Left lung (tissue), 10 donors: Measurements from ENCODE around the gene DDX39A. TPM values are rescaled to one million over a fixed set of nuclear protein-coding genes. Genes with fewer than 3 reads are reported as not detected.
"Not testable (repeated sequence)": the region's sequence is repeated elsewhere in the genome, so short reads cannot be mapped to it uniquely, and the experiment has no call there.

Source experiments
- ATAC-seq: fragments of 200-7000 bp; cut with Tn5 transposase; one replicate; pipeline ENCODE4 v1.9.1; 2020; ENCODE audit warnings: moderate library complexity
- DNase-seq, 4 donors: peaks; one replicate each; pipeline ENCODE4 v3.0.0-alpha.2; 2013 to 2020
- H3K27ac ChIP-seq, 2 donors: fragments of 200-600 bp; sonication (generic) in 1 of 2; one replicate each; pipeline versions ENCODE4 v1.5.0 to v1.8.0; 2020 to 2021
- H3K27me3 ChIP-seq, 2 donors: fragments of 200-600 bp; sonication (generic) in 1 of 2; one replicate each; pipeline versions ENCODE4 v1.5.0 to v1.8.0; 2020 to 2021
- H3K36me3 ChIP-seq, 2 donors: fragments of 200-600 bp; sonication (generic) in 1 of 2; one replicate each; pipeline versions ENCODE4 v1.5.0 to v1.8.0; 2020 to 2021
- H3K4me1 ChIP-seq, 2 donors: fragments of 200-600 bp; one replicate each; pipeline ENCODE4 v1.8.0; 2021
- H3K4me3 ChIP-seq, 2 donors: fragments of 200-600 bp; sonication (generic) in 1 of 2; one replicate each; pipeline versions ENCODE4 v1.5.0 to v1.8.0; 2020 to 2021; ENCODE audit warnings: mild to moderate bottlenecking in 1 of 2
- H3K9me3 ChIP-seq, 2 donors: fragments of 200-600 bp; sonication (generic) in 1 of 2; one replicate each; pipeline versions ENCODE4 v1.5.0 to v1.8.0; 2020 to 2021
- intact Hi-C, 2 donors: fragments of 100-400 bp; cut with DNase I; formaldehyde crosslinking; loops; one replicate each; pipeline versions ENCODE4 v1.11.2 to v1.14.2; 2022
- polyA plus RNA-seq, 6 donors: library from polyadenylated mRNA; unstranded; fragments of 120-200 nt; gene quantifications; one replicate each; pipeline ENCODE4 v1.2.1, GENCODE V29; 2013; ENCODE audit not compliant: insufficient read length in 6 of 6
- total RNA-seq, 2 donors: library from RNA; stranded (reverse); fragmentation: NEBNext Ultra II Directional; extraction: Animal tissue kit (Norgen Biotek cat#: 25700); gene quantifications; one replicate each; pipeline ENCODE4 v1.2.1, GENCODE V29; 2021
- TF ChIP-seq, protein P1 (sequence below), 2 donors: fragments of 200-600 bp; sonication (generic) in 1 of 2; IDR thresholded peaks; one replicate each; pipeline versions ENCODE4 v1.5.0 to v1.8.0; 2021; ENCODE audit warnings: antibody characterized with exemption in 2 of 2
- donor health status: DM: no; HTN: yes; CAD: no.
- donor health status: DM: no; HTN: no; CAD: no.

Gene DDX39A
- total and polyA plus RNA-seq, 8 donors: 42.5 to 90.1 (median 49.9) TPM

DNA sequence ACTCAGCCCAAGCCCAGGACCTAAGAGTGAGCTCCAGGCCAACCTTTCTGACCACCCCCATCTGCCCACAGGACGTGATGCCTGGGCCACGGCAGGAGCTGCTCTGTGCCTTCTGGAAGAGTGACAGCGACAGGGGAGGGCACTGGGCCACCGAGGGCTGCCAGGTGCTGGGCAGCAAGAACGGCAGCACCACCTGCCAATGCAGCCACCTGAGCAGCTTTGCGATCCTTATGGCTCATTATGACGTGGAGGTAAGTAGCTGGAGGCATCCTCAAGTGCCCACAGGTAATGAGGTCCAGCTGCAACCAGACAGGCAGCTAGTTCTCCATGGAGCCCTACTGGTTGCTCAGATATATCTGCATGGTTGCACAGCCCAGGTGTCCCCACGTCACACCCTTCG lies 14.8 kb downstream of the DDX39A start:
- no peaks in the 10 kb centered on the region for H3K27me3 ChIP-seq
- DNase-seq (no peak), ATAC-seq (no peak)
- H3K9me3 ChIP-seq: no peaks in the 10 kb centered on the region
- no peak overlapping the region for H3K4me3 ChIP-seq
- peaks cover 5 to 39% of the 10 kb centered on the region in 2 donors for H3K4me1 ChIP-seq
- intact Hi-C loops: no loop called here
- TF ChIP-seq, protein P1, sequence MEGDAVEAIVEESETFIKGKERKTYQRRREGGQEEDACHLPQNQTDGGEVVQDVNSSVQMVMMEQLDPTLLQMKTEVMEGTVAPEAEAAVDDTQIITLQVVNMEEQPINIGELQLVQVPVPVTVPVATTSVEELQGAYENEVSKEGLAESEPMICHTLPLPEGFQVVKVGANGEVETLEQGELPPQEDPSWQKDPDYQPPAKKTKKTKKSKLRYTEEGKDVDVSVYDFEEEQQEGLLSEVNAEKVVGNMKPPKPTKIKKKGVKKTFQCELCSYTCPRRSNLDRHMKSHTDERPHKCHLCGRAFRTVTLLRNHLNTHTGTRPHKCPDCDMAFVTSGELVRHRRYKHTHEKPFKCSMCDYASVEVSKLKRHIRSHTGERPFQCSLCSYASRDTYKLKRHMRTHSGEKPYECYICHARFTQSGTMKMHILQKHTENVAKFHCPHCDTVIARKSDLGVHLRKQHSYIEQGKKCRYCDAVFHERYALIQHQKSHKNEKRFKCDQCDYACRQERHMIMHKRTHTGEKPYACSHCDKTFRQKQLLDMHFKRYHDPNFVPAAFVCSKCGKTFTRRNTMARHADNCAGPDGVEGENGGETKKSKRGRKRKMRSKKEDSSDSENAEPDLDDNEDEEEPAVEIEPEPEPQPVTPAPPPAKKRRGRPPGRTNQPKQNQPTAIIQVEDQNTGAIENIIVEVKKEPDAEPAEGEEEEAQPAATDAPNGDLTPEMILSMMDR (IDR thresholded peaks at IDR 0.05): no peak
- no peak overlapping the region for H3K27ac ChIP-seq
- peaks cover 0 to 100% of the 10 kb centered on the region in 2 donors for H3K36me3 ChIP-seq

DNA sequence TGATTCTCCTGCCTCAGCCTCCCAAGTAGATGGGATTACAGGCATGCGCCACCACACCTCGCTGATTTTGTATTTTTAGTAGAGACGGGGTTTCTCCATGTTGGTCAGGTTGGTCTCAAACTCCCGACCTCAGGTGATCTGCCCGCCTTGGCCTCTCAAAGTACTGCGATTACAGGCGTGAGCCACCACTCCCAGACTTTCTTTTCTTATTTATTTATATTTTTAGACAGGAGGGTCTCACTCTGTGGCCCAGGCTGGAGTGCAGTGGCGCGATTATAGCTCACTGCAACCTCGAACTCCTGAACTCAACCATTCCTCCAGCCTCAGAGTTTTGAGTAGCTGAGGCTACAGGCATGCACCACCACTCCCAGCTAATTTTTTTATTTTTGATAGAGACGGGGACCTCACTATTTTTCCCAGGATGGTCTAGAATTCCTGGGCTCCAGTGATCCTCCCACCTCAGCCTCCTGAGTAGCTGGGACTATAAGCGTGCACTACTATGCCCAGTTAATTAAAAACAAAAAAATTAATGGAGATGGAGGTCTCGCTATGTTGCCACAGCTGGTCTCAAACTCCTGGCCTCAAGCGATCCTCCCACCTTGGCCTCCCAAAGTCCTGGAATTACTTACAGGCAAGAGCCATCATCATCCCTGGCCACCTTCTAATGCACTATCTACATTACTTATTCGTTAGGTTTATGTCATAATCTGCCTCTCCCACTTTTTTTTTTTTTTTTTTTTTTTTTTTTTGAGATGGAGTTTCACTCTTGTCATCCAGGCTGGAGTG lies 15.8 kb downstream of the DDX39A start:
- ATAC-seq, DNase-seq, intact Hi-C loops, H3K27ac ChIP-seq, H3K4me3 ChIP-seq, H3K9me3 ChIP-seq, H3K27me3 ChIP-seq: not testable (repeated sequence)
- Histone ChIP-seq H3K4me1 (peaks cover 5 to 31% of the 10 kb centered on the region in 2 donors), H3K36me3 (peaks cover 0 to 100% of the 10 kb centered on the region in 2 donors)

DNA sequence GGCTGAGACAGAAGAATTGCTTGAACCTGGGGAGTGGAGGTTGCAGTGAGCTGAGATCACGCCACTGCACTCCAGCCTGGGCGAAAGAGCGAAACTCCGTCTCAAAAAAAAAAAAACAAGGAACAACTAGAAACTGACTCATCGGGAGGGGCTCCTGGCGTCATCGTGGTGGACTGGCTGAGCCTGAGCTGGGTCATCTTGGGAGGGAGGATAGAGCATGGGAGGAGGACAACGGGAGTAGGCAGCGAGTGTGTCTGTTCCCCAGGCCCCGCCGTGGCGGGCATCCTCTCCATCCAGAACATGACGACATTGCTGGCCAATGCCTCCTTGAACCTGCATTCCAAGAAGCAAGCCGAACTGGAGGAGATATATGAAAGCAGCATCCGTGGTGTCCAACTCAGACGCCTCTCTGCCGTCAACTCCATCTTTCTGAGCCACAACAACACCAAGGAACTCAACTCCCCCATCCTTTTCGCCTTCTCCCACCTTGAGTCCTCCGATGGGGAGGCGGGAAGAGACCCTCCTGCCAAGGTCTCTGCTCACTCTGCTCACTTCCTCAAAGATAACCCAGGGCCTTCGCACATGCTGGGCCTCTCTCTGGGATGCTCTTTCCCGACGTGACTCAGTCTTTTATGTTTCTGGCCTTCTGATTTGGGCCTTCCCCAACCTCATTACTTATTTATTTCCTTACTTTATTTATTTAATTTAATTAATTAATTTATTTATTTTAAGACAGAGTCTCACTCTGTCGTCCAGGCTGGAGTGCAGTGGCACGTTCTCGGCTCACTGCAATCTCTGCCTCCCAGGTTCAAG lies 16.6 kb downstream of the DDX39A start:
- peak; percentile 14 for ATAC-seq
- DNase-seq: peak in 1 of 4 donors; percentile 69
- Histone ChIP-seq H3K4me3 (no peak overlapping the region), H3K27me3 (no peaks in the 10 kb centered on the region), H3K36me3 (peaks cover 0 to 98% of the 10 kb centered on the region in 2 donors), H3K9me3 (no peaks in the 10 kb centered on the region), H3K27ac (peak overlapping the region in 1 of 2 donors; percentile 66), H3K4me1 (peaks cover 5 to 31% of the 10 kb centered on the region in 2 donors)
- TF ChIP-seq, protein P1 (IDR thresholded peaks at IDR 0.05): no peak
- intact Hi-C loops: no loop called here

DNA sequence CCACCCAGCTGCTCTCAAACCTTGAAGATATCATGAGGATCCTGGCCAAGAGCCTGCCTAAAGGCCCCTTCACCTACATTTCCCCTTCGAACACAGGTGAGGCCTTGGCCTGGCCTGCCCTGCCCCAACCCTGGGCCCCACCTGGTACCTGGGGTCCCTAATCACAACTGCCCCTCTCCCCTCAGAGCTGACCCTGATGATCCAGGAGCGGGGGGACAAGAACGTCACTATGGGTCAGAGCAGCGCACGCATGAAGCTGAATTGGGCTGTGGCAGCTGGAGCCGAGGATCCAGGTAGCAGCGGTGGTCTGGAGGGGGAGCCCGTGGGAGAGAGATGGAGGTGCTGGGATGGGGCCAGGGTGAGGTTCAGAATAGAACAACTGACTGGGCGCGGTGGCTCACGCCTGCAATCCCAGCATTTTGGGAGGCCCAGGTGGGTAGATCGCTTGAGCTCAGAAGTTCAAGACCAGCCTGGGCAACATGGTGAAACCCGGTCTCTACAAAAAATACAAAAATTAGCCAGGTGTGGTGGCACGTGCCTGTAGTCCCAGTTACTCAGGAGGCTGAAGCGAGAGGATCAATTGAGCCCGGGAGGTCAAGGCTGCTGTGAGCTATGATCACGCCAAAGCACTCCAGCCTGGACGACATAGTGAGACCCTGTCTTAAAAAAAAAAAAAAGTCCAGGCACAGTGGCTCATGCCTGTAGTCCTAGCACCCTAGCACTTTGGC lies 17.5 kb downstream of the DDX39A start:
- TF ChIP-seq, protein P1 (IDR thresholded peaks at IDR 0.05): no peak
- ATAC-seq (no peak), DNase-seq (no peak)
- intact Hi-C loops: no loop called here
- H3K27ac ChIP-seq: peak overlapping the region in 1 of 2 donors; percentile 66
- H3K4me1 ChIP-seq: peaks cover 4 to 31% of the 10 kb centered on the region in 2 donors
- peaks cover 0 to 96% of the 10 kb centered on the region in 2 donors for H3K36me3 ChIP-seq
- H3K4me3 ChIP-seq: no peak overlapping the region
- no peaks in the 10 kb centered on the region for H3K9me3 ChIP-seq
- no peaks in the 10 kb centered on the region for H3K27me3 ChIP-seq

DNA sequence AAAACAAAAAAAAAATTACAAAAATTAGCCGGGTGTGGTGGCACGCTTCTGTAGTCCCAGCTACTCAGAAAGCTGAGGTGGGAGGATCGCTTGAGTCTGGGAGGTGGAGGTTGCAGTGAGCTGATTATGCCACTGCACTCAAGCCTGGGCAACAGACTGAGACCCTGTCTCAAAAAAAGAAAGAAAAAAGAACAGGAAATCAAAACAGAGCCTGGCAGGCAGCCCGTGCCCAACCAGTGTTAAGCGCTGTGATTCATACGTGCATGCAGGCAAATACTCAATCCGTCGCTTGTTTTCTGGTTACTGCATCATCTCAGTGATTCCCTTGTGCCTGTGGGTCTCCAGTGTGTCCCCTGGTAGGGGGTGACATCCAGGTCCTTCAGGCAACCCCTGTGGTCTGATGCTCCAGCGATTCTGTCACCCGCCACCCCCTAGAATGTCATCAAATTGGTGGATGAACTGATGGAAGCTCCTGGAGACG lies 18.1 kb downstream of the DDX39A start:
- TF ChIP-seq, protein P1 (IDR thresholded peaks at IDR 0.05): no peak
- no peaks in the 10 kb centered on the region for H3K27me3 ChIP-seq
- DNase-seq: no peak
- intact Hi-C loops: no loop called here
- no peak overlapping the region for H3K4me3 ChIP-seq
- no peak for ATAC-seq
- peaks cover 0 to 26% of the 10 kb centered on the region in 2 donors for H3K4me1 ChIP-seq
- peaks cover 0 to 96% of the 10 kb centered on the region in 2 donors for H3K36me3 ChIP-seq
- H3K27ac ChIP-seq: peak overlapping the region in 1 of 2 donors; percentile 66
- H3K9me3 ChIP-seq: no peaks in the 10 kb centered on the region

DNA sequence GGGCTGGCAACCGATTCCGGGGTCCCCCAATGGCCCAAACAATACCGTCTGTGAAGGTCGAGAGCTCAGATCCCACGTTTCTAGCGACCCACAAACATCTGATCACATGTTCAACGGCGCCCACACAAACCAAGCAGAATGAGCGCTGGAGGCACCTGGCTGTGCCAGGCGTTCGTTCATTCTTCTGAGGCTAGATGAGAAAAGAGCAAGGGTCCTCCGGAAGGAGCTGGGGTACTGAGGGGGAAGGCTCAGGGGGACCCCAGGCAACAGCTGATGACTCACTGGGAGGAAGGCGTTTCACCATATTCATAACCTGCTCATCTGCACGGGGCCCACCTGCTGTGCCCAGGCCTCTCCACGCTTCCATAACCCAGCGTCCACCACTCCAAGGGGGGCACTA lies 22.0 kb downstream of the DDX39A start:
- H3K9me3 ChIP-seq, intact Hi-C loops, H3K27ac ChIP-seq, DNase-seq, ATAC-seq, H3K4me3 ChIP-seq, H3K27me3 ChIP-seq: not testable (repeated sequence)
- Histone ChIP-seq H3K36me3 (peaks cover 0 to 96% of the 10 kb centered on the region in 2 donors), H3K4me1 (peaks cover 0 to 12% of the 10 kb centered on the region in 2 donors)

DNA sequence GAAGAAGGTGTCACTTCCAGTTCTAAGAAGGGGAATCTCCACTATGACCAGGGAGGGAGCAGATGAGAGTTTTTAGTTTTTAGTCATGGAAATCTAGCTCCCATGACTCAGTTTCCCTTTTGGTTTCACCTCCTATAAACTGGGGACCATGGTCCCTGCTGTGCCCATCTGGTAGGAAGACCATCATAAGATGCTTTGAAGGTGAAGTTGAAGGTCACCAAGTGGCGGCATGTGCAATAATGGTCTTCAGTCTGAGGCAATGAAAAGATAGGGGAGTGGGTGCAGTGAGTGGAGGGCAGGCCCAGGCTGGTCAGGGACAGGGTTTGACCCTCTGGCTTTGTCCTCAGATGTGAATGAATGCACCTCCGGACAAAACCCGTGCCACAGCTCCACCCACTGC lies 22.4 kb downstream of the DDX39A start:
- ATAC-seq, intact Hi-C loops, H3K4me3 ChIP-seq, H3K9me3 ChIP-seq, H3K27me3 ChIP-seq, H3K27ac ChIP-seq, H3K4me1 ChIP-seq, DNase-seq: not testable (repeated sequence)
- H3K36me3 ChIP-seq: peaks cover 0 to 96% of the 10 kb centered on the region in 2 donors
